GM12878 (cell line): Measurements from ENCODE around the gene HMCES. TPM values are rescaled to one million over a fixed set of nuclear protein-coding genes. Genes with fewer than 3 reads are reported as not detected.

ENCODE experiments used
- ATAC-seq: fragments of 200-7000 bp; cut with Tn5 transposase; 3 replicates; pipeline ENCODE4 v1.9.1; 2020; ENCODE audit warnings: mild to moderate bottlenecking, moderate library complexity
- BruUV-seq: library from RNA; stranded (reverse); fragments of 400-500 nt; replicated peaks from 2 replicates; lab custom pipeline; 2021; lab: Mats Ljungman, UMichigan
- CTCF ChIA-PET: fragments of 300-600 bp; sonication (Branson Sonifier 250); formaldehyde crosslinking; extraction: SDS; loops from one replicate; lab custom pipeline; 2021; ENCODE audit warnings: inconsistent platforms; lab: Yijun Ruan, JAX
- POLR2A ChIA-PET: fragments of 350-600 bp; formaldehyde crosslinking; extraction: SDS; loops from one replicate; lab custom pipeline; 2021; ENCODE audit warnings: inconsistent platforms; lab: Charles Lee
- RAD21 ChIA-PET: fragments of 300-600 bp; sonication (Branson Sonifier 250); formaldehyde crosslinking; loops from one replicate; lab custom pipeline; 2023; ENCODE audit warnings: antibody characterized with exemption; ENCODE audit not compliant: unreplicated experiment; lab: Charles Lee
- SMC1A ChIA-PET: fragments of 300-600 bp; sonication (Branson Sonifier 250); formaldehyde crosslinking; loops from one replicate; lab custom pipeline; 2023; ENCODE audit not compliant: unreplicated experiment, uncharacterized antibody; lab: Charles Lee
- DNase-seq: peaks from one replicate; pipeline ENCODE4 v3.0.0-alpha.2; 2011; ENCODE audit warnings: low read depth, low spot score
- FAIRE-seq: peaks from 3 replicates; lab custom pipeline; 2011; peaks lifted over from hg19 to GRCh38; lab: Jason Lieb, UNC
- H2AFZ ChIP-seq: 2 replicates; pipeline ENCODE4 v1.6.0; 2011; ENCODE audit warnings: low read depth, low read length, control low read depth; ENCODE audit not compliant: control insufficient read depth
- H3K27ac ChIP-seq: 2 replicates; pipeline ENCODE4 v1.5.1; 2011; ENCODE audit warnings: control low read depth; ENCODE audit not compliant: control insufficient read depth, insufficient read depth
- H3K27me3 ChIP-seq, 2 experiments: replicated peaks in 1 of 2; 2 replicates each; pipeline versions ENCODE4 v1.6.0 to v1.6.1; 2011; ENCODE audit warnings: low read length in 1 of 2; ENCODE audit not compliant: control insufficient read depth in 2 of 2, insufficient read depth in 2 of 2
- H3K36me3 ChIP-seq, 2 experiments: 2 replicates each; pipeline ENCODE4 v1.5.1; 2011; ENCODE audit warnings: low read length in 1 of 2; ENCODE audit not compliant: control insufficient read depth in 2 of 2, insufficient read depth in 2 of 2
- H3K4me1 ChIP-seq: 2 replicates; pipeline ENCODE4 v1.6.1; 2011; ENCODE audit warnings: mild to moderate bottlenecking, low read length, moderate library complexity, mixed read lengths; ENCODE audit not compliant: control insufficient read depth, insufficient read depth
- H3K4me2 ChIP-seq: 2 replicates; pipeline ENCODE4 v1.6.0; 2011; ENCODE audit warnings: control low read depth; ENCODE audit not compliant: control insufficient read depth, insufficient read depth
- H3K4me3 ChIP-seq: fragments of 200-600 bp; sonication (generic); 2 replicates; pipeline ENCODE4 v1.5.1; 2016
- H3K79me2 ChIP-seq: 2 replicates; pipeline ENCODE4 v1.6.0; 2011; ENCODE audit warnings: low read length; ENCODE audit not compliant: control insufficient read depth, insufficient read depth
- H3K9ac ChIP-seq: 2 replicates; pipeline ENCODE4 v1.8.0; 2011; ENCODE audit warnings: low read length, control low read depth, mixed read lengths; ENCODE audit not compliant: control insufficient read depth, insufficient read depth
- H3K9me3 ChIP-seq: replicated peaks from 3 replicates; pipeline ENCODE4 v1.5.1; 2011; ENCODE audit warnings: mild to moderate bottlenecking, low read length; ENCODE audit not compliant: control insufficient read depth, insufficient read depth
- H4K20me1 ChIP-seq: 2 replicates; pipeline ENCODE4 v1.6.0; 2011; ENCODE audit not compliant: control insufficient read depth, insufficient read depth
- BACH1 ChIP-seq: fragments of 450-650 bp; IDR thresholded peaks from 2 replicates; pipeline ENCODE4 v1.6.1; 2017; ENCODE audit warnings: mild to moderate bottlenecking, borderline replicate concordance
- BMI1 ChIP-seq: fragments of 450-650 bp; IDR thresholded peaks from 2 replicates; pipeline ENCODE4 v1.6.1; 2016; ENCODE audit warnings: mild to moderate bottlenecking, moderate library complexity, borderline replicate concordance
- CEBPB ChIP-seq, 2 experiments: fragments of 150-350 bp in 1 of 2; IDR thresholded peaks; 2 replicates each; pipeline ENCODE4 v1.6.1; 2012 to 2014; ENCODE audit warnings: low read depth in 2 of 2, low read length in 2 of 2, borderline replicate concordance in 1 of 2, inconsistent platforms in 1 of 2
- CHD2 ChIP-seq: IDR thresholded peaks from 2 replicates; pipeline ENCODE4 v1.6.1; 2011; ENCODE audit warnings: low read depth, low read length, improper control_type of control experiment, borderline replicate concordance
- IKZF2 ChIP-seq, 2 experiments: fragments of 450-650 bp; IDR thresholded peaks; 2 replicates each; pipeline ENCODE4 v1.6.1; 2017; ENCODE audit warnings: mild to moderate bottlenecking in 2 of 2, moderate library complexity in 2 of 2
- MTA3 ChIP-seq: IDR thresholded peaks from 2 replicates; pipeline ENCODE4 v1.6.1; 2012; ENCODE audit warnings: low read length, inconsistent platforms, borderline replicate concordance
- NFYB ChIP-seq: IDR thresholded peaks from 2 replicates; pipeline ENCODE4 v1.6.1; 2011; ENCODE audit warnings: low read depth, mild to moderate bottlenecking, low read length, improper control_type of control experiment, moderate library complexity; ENCODE audit not compliant: insufficient read depth
- POLR2AphosphoS2 ChIP-seq: IDR thresholded peaks from 2 replicates; pipeline ENCODE4 v1.6.1; 2011; ENCODE audit warnings: low read depth, mild to moderate bottlenecking, low read length, improper control_type of control experiment, moderate library complexity
- POLR2AphosphoS5 ChIP-seq: IDR thresholded peaks from 2 replicates; pipeline ENCODE4 v1.6.1; 2011; ENCODE audit warnings: mild to moderate bottlenecking, low read length, inconsistent platforms
- POU2F2 ChIP-seq: IDR thresholded peaks from 3 replicates; pipeline ENCODE4 v1.6.1; 2011; ENCODE audit warnings: low read depth, mild to moderate bottlenecking, low read length, borderline replicate concordance
- WGBS: methylation state at CpG from one replicate; pipeline ENCODE4 v1.1.6; 2016; ENCODE audit warnings: low lambda C conversion rate; ENCODE audit not compliant: insufficient replicate concordance, insufficient coverage; ENCODE audit errors: missing lambda C conversion rate; 5-methylcytosine and 5-hydroxymethylcytosine counted together
- in situ Hi-C: fragments of 300-500 bp; cut with MboI; formaldehyde crosslinking; loops from 9 replicates; pipeline ENCODE4 v1.14.3; 2018; ENCODE audit warnings: mixed read lengths
- intact Hi-C: fragments of 100-400 bp; cut with micrococcal nuclease; formaldehyde crosslinking; loops from one replicate; pipeline ENCODE4 v1.14.2; 2022; ENCODE audit not compliant: unreplicated experiment
- polyA plus RNA-seq, 11 experiments: library from polyadenylated mRNA; depleted of rRNA in 4 of 11; unstranded in 6 of 11; stranded (reverse) in 5 of 11; fragments of >200 nt; fragmentation: Nextera tagmentation in 4 of 11; fragmentation: Illumina TruSeq in 1 of 11; extraction: Ambion mirVana in 4 of 11; extraction: Trizol in 1 of 11; gene quantifications; 1 replicate in 1 of 11; 2 replicates in 10 of 11; pipeline versions ENCODE4 v1.2.1 to v1.2.3, GENCODE V29; 2011 to 2016; ENCODE audit warnings: inconsistent platforms in 2 of 11, missing spikeins in 2 of 11, low read depth in 1 of 11
- total RNA-seq, 4 experiments: library from RNA; depleted of rRNA in 3 of 4; stranded (reverse); fragments of >200 nt in 3 of 4; fragmentation: Illumina TruSeq in 1 of 4; extraction: Trizol in 1 of 4; gene quantifications; 2 replicates each; pipeline versions ENCODE4 v1.2.1 to v1.2.3, GENCODE V29; 2013 to 2021
- TF ChIP-seq, protein P1 (sequence below): fragments of 450-650 bp; IDR thresholded peaks from 2 replicates; pipeline ENCODE4 v1.6.1; 2016; ENCODE audit warnings: mild to moderate bottlenecking
- TF ChIP-seq, protein P2 (sequence below): fragments of 450-650 bp; formaldehyde crosslinking; IDR thresholded peaks from 2 replicates; pipeline ENCODE4 v1.4.0; 2020; ENCODE audit warnings: mild to moderate bottlenecking, moderate library complexity
- TF ChIP-seq, protein P3 (sequence below): fragments of 150-350 bp; IDR thresholded peaks from 2 replicates; pipeline ENCODE4 v1.6.1; 2016; ENCODE audit warnings: low read depth, low read length

HMCES gene
- total and polyA plus RNA-seq, 10 of the 15 experiments (the other 5 are each of a cell fraction or from before 2014, with no cell fraction given): 12.4 to 49.8 (median 27.0) TPM

DNA sequence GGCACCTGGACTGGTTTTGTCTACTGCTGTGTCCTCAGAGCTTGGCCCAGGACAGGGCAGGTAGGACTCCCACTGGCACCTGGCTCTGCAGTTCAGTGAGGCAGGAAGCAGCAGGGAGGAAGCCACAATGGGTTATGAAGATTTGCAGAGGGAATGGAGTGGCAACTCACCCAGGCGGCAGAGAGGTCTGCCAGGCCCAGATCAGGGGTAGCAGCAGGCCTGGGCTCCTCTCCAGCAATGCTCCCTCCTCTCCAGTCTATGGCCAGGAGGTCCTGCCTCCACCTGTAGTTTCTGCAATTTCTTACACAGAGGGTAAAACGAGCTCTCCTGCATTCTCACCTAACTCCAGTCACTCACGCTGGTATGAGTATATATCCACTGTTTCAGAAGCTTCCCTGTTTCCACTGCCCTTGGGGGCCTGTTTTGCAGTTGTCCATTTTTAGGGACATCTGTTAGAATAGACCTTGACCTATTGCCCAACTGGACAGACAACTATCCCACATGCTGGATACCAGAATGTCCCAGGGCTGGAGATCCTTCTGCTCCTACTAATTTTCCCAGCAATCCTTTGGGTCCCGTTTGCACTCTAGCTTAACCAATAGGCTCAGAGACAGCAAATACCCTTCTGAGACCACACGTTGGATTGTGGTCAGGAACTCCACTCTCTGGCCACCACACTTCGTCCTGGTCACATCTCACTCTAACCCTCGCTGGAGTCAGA, 35.2 kb downstream of the HMCES start:
- FAIRE-seq (no peak), ATAC-seq (peak; percentile 2), DNase-seq (no peak)
- ChIA-PET CTCF (interaction anchor here (0.8 to 3.8 kb wide), 6 partner anchors 10 to 343 kb away, joined by 3 to 43 read pairs (median 4); partner anchors contain the start of gene COPG1), SMC1A (interaction anchor here (1.5 to 8.5 kb wide), 2 partner anchors 8 to 32 kb away, joined by 4 to 75 read pairs; no protein-coding TSS in a partner anchor), RAD21 (interaction anchor here (0.5 to 2.5 kb wide), 4 partner anchors 30 to 779 kb away, joined by 3 to 7 read pairs (median 4); partner anchors contain the start of gene COPG1), POLR2A (interaction anchor here (0.7 to 4.5 kb wide), 5 partner anchors 30 to 65 kb away, joined by 4 to 29 read pairs (median 4); partner anchors contain the start of gene COPG1)
- Histone ChIP-seq H3K27ac (no peak overlapping the region), H3K79me2 (no peaks in the 10 kb centered on the region; the same call in 1 of the 2 replicates), H3K36me3 (no peaks in the 10 kb centered on the region), H2AFZ (no peak overlapping the region), H4K20me1 (no peaks in the 10 kb centered on the region), H3K9ac (no peak overlapping the region), H3K4me3 (no peak overlapping the region), H3K4me2 (no peak overlapping the region; the same call in 1 of the 2 replicates), H3K27me3 (no peaks in the 10 kb centered on the region; a peak in 1 of 4 replicates), H3K9me3 (no peaks in the 10 kb centered on the region), H3K4me1 (peaks cover 24% of the 10 kb centered on the region)
- WGBS: 60% methylated on average over 7 of the region's 7 CpGs
- in situ Hi-C loops: no loop called here
- intact Hi-C loops: loop anchor here (2.0 kb wide), 1 partner anchor 65 kb away; the partner anchor contains the start of gene COPG1
- BruUV-seq: no TSS peak
- TF ChIP-seq, protein P1, sequence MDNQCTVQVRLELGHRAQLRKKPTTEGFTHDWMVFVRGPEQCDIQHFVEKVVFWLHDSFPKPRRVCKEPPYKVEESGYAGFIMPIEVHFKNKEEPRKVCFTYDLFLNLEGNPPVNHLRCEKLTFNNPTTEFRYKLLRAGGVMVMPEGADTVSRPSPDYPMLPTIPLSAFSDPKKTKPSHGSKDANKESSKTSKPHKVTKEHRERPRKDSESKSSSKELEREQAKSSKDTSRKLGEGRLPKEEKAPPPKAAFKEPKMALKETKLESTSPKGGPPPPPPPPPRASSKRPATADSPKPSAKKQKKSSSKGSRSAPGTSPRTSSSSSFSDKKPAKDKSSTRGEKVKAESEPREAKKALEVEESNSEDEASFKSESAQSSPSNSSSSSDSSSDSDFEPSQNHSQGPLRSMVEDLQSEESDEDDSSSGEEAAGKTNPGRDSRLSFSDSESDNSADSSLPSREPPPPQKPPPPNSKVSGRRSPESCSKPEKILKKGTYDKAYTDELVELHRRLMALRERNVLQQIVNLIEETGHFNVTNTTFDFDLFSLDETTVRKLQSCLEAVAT: 0 out of 2 replicates have a peak, but pooled peaks have one; percentile 59
- TF ChIP-seq, protein P2, sequence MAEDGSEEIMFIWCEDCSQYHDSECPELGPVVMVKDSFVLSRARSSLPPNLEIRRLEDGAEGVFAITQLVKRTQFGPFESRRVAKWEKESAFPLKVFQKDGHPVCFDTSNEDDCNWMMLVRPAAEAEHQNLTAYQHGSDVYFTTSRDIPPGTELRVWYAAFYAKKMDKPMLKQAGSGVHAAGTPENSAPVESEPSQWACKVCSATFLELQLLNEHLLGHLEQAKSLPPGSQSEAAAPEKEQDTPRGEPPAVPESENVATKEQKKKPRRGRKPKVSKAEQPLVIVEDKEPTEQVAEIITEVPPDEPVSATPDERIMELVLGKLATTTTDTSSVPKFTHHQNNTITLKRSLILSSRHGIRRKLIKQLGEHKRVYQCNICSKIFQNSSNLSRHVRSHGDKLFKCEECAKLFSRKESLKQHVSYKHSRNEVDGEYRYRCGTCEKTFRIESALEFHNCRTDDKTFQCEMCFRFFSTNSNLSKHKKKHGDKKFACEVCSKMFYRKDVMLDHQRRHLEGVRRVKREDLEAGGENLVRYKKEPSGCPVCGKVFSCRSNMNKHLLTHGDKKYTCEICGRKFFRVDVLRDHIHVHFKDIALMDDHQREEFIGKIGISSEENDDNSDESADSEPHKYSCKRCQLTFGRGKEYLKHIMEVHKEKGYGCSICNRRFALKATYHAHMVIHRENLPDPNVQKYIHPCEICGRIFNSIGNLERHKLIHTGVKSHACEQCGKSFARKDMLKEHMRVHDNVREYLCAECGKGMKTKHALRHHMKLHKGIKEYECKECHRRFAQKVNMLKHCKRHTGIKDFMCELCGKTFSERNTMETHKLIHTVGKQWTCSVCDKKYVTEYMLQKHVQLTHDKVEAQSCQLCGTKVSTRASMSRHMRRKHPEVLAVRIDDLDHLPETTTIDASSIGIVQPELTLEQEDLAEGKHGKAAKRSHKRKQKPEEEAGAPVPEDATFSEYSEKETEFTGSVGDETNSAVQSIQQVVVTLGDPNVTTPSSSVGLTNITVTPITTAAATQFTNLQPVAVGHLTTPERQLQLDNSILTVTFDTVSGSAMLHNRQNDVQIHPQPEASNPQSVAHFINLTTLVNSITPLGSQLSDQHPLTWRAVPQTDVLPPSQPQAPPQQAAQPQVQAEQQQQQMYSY (CRISPR knock-in tag): peak; percentile 56; the same call in 1 of the 2 replicates
- peak; percentile 64; the same call in 1 of the 2 replicates for TF ChIP-seq BMI1
- TF ChIP-seq, protein P3, sequence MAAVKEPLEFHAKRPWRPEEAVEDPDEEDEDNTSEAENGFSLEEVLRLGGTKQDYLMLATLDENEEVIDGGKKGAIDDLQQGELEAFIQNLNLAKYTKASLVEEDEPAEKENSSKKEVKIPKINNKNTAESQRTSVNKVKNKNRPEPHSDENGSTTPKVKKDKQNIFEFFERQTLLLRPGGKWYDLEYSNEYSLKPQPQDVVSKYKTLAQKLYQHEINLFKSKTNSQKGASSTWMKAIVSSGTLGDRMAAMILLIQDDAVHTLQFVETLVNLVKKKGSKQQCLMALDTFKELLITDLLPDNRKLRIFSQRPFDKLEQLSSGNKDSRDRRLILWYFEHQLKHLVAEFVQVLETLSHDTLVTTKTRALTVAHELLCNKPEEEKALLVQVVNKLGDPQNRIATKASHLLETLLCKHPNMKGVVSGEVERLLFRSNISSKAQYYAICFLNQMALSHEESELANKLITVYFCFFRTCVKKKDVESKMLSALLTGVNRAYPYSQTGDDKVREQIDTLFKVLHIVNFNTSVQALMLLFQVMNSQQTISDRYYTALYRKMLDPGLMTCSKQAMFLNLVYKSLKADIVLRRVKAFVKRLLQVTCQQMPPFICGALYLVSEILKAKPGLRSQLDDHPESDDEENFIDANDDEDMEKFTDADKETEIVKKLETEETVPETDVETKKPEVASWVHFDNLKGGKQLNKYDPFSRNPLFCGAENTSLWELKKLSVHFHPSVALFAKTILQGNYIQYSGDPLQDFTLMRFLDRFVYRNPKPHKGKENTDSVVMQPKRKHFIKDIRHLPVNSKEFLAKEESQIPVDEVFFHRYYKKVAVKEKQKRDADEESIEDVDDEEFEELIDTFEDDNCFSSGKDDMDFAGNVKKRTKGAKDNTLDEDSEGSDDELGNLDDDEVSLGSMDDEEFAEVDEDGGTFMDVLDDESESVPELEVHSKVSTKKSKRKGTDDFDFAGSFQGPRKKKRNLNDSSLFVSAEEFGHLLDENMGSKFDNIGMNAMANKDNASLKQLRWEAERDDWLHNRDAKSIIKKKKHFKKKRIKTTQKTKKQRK: no peak
- TF ChIP-seq MTA3: 0 out of 2 replicates have a peak, but pooled peaks have one; percentile 50
- TF ChIP-seq BACH1: peak; percentile 92
- peak; percentile 77 for TF ChIP-seq POLR2AphosphoS5
- TF ChIP-seq NFYB: no peak
- TF ChIP-seq CHD2: peak; percentile 38; the same call in 1 of the 2 replicates
- TF ChIP-seq CEBPB (IDR thresholded peaks at IDR 0.05; ENCODE audit: borderline replicate concordance in 1 of 2, low read depth in 2 of 2, low read length in 2 of 2): no peak
- TF ChIP-seq IKZF2 (IDR thresholded peaks at IDR 0.05): peak; percentile 39 to 44; a peak in 3 of 4 replicates
- peak; percentile 6 for TF ChIP-seq POU2F2
- TF ChIP-seq POLR2AphosphoS2: peak; percentile 51
